ENCODE data around the gene SCN1B.
"Not testable (repeated sequence)": the region's sequence is repeated elsewhere in the genome, so short reads cannot be mapped to it uniquely, and the experiment has no call there.

Gene SCN1B

DNA sequence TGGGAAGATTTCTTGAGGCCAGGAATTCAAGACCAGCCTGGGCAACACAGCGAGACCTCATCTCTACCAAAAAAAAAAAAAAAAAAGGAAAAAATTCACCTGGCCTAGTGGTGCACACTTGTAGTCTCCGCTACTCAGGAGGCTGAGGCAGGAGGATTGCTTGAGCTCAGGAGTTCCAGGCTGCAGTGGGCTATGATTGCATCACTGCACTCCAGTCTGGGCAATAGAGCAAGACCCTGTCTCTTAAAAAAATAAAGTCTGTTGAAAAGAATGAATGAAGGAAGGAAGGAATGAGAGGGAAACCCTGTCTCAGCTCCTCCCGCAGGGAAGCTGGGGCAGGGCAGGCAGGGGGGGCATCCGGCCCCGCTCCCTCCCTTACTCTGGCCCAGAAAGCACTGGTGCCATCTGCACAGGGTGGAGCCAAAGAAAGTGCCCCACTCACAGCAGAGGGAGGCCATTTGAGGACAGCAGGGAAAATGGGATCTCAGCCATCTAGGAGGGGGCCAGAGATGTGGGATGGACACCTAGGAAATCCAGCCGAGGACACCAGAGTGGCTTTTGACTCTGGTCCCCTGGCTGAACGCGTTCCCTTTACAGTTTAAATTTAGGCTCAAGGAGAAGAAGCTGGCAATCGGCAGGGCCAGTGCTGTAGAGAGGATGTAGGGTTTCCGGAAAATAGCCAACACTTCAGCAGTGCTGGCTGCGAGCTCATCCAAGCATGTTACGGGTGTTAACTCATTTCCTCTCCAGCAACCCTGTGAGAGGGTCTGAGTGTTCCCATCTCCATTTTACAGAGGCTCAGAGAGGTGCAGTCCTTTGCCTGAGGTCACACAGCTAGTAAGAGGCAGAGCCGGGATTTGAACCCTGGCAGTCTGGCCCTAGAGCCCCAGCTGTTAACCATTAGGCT lies 7.7 kb downstream of the SCN1B start:
- DNase-seq (ENCODE audit: low spot score): no peak

DNA sequence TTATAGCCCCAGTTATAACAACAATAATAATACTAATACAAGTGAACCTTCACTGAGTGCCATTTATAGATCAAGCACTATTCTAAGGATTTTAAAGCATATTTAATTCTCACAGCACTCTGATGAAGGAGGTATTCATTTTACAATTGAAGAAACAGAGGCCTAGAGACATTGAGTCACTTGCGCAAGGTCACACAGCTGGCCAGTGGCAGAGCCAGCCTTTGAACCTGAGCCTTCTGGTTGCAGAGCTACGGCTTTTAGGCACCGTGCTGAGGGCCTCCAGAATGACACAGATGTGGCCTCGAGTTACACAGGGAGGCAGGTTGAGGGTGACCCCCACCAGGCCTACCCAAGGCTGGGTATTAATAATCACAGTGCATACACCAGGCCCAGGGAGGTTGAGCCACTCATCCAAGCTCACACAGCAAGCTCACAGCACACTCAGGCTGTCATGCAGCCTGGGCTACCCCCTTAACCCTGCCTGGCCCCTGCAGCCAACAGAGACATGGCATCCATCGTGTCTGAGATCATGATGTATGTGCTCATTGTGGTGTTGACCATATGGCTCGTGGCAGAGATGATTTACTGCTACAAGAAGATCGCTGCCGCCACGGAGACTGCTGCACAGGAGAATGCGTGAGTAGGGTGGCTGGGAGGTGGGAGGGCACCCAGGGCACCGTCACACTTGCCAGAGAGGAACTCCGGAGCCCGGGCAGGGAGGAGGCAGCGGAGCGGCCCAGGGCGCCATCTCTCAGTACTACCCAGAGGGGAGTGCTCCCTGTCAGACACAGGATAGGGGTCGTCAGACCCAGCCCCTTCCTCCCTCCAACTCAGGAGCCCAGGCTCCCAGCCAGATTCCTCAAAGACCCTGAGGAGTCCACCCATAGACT lies 8.6 kb downstream of the SCN1B start:
- no peak for DNase-seq (ENCODE audit: low spot score)

DNA sequence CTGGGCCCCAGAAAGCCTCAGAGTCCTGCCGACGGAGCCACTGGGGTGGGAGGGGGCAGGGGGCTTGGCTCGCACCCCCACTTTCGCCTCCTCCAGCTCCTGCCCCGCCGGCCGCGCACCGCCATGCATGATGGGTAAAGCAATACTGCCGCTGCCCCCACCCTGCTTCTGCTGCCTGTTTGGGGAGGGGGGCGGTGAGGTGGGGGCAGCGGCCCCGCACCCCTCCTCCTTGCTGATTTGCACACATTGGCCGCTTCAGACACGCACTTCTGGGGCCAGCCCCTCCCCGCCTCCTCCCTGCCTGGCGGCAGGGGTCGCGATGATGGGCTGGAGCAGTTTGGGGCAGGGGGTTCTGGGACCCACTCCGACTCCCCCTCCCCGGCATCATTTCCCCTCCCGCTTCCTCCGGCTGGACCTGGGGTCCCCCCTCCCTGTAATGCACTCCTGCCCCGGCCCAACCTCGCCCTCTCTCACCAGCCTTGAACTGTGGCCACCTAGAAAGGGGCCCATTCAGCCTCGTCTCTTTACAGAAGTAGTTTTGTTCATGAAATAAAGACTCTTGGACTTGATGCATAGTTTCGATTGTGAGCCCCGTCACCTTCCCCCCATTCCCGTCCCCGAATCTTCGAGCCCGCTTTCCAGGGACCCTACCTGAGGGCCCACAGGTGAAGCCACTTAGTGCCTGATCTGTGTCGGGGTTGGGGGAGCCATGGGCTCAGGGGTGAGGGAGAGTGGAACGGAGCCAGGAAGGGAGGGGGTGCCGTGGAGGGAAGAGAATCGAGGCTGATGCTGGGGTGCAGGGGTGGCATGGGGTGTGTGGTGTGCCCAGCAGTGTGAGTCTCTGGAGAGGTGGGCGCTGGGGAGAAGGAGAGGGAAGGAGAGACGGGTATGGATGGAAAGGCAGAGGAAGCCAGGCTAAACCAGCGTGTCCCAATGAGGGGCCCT lies 9.9 kb downstream of the SCN1B start:
- no peak for DNase-seq (ENCODE audit: low spot score)

DNA sequence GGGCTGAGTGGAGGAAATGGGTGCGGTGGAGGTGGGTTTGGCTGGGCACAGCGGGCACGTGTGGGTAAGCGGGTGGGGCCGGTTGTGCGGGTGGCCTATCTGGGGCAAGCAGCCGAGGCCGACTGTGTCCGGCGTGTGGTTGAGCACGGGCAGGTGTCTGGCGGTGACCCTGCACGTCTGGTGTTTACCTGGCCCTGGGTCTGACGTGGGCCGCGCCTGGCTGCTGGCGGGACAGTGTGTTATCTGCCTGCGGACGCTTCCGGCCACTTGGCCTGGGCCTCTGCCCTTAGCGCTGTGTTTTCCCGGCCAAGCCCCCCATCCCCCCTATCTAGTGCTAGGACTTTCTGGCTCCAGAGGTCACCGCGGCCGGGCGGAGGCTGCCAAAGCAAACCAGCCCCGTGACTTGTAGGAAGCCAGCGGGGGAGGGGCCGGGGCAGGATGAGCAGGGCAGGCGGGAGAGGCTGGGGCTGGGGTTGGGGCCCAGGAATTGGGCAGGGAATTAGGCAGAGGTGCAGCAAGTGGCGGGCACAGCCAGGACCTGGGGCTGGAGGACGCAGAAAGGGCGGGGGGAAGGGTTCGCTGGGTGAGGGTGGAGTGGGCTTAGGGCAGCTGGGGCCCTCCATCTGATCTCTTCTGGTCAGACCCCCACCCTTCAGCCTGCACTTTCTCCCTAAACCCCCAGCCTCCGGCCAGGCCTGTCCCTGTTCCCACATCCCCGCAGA lies 10.7 kb downstream of the SCN1B start:
- DNase-seq (ENCODE audit: low spot score): no peak

GRCh38 chr19:35041548-35042055 lies 11.3 kb downstream of the SCN1B start, which contains the start of gene HPN:
Gene HPN, plus strand, starts transcription at chr19:35041721. Its CDS starts 786 bp downstream, at chr19:35042507.
- DNase-seq (ENCODE audit: low spot score): no peak

DNA sequence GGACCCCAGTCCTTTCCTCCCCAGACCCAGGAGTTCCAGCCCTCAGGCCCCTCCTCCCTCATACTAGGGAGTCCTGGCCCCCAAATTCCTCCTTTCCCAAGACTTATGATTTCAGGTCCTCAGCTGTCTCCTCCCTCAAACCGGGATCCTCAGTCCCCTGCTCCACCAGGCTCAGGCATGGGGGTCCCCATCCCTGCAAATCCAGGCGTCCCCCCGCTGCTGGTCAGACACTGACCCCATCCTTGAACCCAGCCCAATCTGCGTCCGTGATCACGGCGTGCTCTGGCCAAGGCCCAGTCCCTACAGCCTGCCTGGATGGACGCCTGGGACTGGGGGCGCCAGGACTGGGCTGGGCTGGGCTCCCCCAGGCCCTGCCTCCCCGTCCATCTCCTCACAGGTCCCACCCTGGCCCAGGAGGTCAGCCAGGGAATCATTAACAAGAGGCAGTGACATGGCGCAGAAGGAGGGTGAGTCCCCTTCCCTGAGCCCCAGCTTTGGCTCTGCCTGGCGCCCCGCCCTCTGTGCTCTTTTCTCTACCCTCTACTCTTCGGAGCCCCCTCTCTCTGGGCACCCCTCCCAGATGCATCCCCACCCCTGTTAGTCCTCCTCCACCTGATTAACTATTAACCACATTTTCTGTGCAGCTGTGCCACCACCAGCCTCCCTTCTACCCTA lies 11.9 kb downstream of the SCN1B start:
- DNase-seq (ENCODE audit: low spot score): no peak

- DNase-seq (ENCODE audit: low spot score): no peak
Measured at GRCh38 chr19:35042954-35043604, 12.8 kb downstream of the SCN1B start.

GRCh38 chr19:35043906-35044305 lies 13.6 kb downstream of the SCN1B start:
- no peak for DNase-seq (ENCODE audit: low spot score)

DNA sequence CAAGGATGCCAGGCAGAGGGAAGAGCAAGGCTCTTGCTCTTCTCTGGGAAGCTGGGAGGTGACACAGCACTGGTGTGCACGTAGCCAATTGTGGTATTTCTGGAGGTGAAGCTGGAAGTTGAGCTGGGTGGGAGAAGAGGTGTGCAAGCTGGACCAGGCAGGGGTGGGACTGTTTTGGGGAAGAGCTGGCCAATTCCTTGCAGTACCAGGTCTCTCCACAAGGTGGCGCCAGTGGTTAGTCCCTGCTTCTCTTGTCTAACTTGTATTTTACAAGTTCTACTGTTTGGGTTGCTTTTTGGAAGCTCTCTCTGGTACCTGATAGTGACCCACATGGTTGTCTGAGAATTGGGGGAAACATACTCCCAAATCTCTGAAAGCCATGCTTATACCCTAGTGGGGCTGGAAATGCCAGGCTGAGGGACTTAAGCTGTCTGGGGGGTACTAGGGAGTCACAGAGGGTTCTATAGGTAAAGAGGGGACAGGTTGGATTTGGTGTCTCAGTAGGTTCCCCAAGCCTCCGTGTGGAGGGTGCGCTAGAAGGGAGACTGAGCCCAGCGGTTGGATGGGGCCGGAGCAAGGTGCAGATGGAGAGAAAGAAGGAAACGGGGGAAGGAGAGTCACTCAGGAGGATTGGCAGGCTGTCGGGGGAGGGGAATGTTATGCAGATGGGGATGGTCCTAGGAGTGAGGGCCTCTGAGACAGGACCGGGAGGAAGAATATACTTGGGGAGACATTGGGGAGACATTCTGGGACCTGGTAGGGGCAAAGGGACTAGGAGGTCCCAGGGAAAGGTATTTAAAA lies 14.2 kb downstream of the SCN1B start:
- peak; percentile 79 for DNase-seq (ENCODE audit: low spot score)

- no peak for DNase-seq (ENCODE audit: low spot score)
Measured at GRCh38 chr19:35045667-35046300, 15.5 kb downstream of the SCN1B start.

DNA sequence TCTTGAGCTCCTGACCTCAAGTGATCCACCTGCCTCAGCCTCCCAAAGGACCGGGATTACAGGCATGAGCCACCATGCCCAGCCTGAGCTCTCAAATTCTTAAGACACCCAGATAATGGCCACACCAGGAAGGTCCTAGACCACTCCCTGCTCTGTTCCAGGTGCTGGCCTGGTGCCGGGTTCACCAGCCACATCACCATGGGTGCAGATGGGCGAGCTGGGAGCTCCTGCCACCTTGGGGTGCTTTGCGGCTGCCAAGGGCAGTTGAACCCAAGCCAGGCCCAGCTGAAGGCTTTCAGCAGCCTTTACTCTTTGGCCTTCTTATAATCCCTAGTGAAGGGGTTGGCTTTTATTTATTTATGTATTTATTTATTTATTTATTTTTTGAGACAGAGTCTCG lies 16.2 kb downstream of the SCN1B start:
- no peak for DNase-seq (ENCODE audit: low spot score)

GRCh38 chr19:35048911-35049411 lies 18.7 kb downstream of the SCN1B start:
- peak; percentile 36 for DNase-seq (ENCODE audit: low spot score)

GRCh38 chr19:35049456-35049855 lies 19.2 kb downstream of the SCN1B start:
- DNase-seq (ENCODE audit: low spot score): no peak

DNA sequence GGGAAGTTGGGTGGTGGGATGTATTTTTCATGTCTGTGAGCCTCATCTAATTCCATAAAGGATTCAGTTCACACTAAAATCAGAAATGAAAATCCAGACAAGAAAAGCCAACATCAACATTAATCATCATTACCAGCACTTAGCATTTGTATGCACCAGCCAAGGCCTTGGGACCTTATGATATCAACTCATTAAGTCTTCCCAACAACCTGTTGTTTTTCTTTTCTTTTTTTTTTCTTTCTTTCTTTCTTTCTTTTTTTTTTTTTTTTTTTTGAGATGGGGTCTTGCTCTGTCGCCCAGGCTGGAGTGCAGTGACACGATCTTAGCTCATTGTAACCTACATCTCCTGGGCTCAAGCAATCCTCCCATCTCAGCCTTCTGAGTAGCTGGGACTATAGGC lies 20.4 kb downstream of the SCN1B start:
- DNase-seq (ENCODE audit: low spot score): not testable (repeated sequence)

GRCh38 chr19:35051268-35051667 lies 21.0 kb downstream of the SCN1B start:
- DNase-seq (ENCODE audit: low spot score): not testable (repeated sequence)

DNA sequence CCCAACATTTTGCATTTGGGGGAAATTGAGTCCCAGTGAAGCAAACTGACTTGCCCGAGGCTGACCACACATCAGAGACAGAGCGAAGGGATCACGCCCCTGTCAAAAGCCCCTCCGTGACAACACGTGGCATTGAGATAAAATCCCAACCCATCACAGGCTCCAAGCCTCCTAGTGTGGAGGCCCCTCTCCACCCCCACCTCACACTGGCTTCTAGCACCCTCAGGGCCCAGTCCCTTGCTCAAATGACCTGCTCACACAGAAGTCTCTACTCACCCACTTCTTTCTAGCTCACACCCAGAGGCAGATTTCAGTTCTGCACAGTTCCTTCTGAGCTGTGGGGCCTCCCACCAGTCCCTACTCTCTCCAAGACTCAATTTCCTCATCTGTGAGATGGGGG lies 21.5 kb downstream of the SCN1B start:
- DNase-seq (ENCODE audit: low spot score): no peak

DNA sequence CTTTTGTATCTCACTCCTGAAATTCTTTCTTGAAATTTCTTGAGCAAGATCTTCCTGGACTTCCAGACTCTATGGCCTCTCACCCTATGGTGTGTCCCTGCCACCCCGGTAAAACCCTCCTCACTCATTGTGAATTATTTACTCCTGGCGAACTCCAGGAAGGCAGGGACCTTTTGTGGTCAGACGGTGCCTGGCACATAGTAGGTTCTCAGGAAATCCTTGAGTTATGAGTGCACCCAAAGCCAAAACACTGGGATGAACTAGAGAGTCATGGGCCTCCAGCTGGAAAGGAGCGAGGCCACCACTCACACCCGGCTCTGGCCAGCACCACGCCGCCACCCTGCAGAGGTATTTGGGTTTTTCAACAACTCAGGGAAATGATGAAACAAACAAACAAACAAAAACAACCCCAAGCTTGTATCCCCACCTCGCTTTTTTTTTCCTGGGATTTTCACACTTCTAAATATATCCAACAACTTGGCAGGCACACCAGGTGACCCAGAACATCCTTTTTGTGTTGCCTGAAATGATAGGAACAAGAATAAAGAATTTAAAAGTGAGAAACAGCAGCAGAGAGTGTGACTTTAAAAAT lies 22.4 kb downstream of the SCN1B start:
- no peak for DNase-seq (ENCODE audit: low spot score)

Measured in D341Med (cell line).